ENCODE measurements around the gene ATXN7L1.

DNA sequence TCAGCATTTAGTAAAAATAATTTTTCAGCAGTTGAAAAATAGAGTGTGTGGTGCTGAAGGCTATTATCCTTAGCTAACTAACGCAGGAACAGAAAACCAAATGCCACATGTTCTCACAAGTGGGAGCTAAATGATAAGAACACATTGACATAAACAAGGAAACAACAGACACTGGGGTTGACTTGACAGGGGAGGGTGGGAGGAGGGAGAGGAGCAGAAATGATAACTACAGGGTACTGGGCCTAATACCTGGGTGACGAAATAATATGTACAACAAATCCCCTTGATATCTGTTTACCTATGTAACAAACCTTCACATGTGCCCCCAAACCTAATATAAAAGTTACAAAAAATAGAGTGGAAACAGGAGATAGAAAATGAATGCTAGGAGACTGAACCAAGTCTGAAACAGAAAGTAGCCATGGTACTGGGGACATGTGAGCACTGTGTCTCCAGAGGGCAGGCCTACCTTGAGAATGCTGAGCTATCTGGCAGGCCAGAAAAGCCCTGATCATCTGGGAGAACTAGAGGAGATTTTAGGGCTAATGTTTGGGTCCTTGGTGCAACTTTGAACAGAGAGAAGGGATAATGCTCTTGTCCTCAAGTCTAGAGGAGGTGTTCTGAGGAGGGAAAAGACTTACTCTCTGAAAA, 290.4 kb downstream of the ATXN7L1 start:
- TF ChIP-seq, protein P1, sequence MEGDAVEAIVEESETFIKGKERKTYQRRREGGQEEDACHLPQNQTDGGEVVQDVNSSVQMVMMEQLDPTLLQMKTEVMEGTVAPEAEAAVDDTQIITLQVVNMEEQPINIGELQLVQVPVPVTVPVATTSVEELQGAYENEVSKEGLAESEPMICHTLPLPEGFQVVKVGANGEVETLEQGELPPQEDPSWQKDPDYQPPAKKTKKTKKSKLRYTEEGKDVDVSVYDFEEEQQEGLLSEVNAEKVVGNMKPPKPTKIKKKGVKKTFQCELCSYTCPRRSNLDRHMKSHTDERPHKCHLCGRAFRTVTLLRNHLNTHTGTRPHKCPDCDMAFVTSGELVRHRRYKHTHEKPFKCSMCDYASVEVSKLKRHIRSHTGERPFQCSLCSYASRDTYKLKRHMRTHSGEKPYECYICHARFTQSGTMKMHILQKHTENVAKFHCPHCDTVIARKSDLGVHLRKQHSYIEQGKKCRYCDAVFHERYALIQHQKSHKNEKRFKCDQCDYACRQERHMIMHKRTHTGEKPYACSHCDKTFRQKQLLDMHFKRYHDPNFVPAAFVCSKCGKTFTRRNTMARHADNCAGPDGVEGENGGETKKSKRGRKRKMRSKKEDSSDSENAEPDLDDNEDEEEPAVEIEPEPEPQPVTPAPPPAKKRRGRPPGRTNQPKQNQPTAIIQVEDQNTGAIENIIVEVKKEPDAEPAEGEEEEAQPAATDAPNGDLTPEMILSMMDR (IDR thresholded peaks at IDR 0.05): no peak
- TF ChIP-seq POLR2A (IDR thresholded peaks at IDR 0.05): no peak
